HCT116 (cell line): ENCODE results near the gene CIT. TPM values are rescaled to one million over a fixed set of nuclear protein-coding genes. Genes with fewer than 3 reads are reported as not detected.

Experiments used
- ATAC-seq: fragments of 200-7000 bp; cut with Tn5 transposase; 2 replicates; pipeline ENCODE4 v1.9.1; 2020; ENCODE audit warnings: mild to moderate bottlenecking, moderate library complexity
- BruUV-seq: library from RNA; stranded (reverse); fragments of 400-500 nt; replicated peaks from 2 replicates; lab custom pipeline; 2021; lab: Mats Ljungman, UMichigan
- CTCF ChIA-PET: fragments of 300-600 bp; sonication (Branson Sonifier 250); formaldehyde crosslinking; loops from one replicate; lab custom pipeline; 2021; ENCODE audit warnings: antibody characterized with exemption; lab: Charles Lee
- POLR2A ChIA-PET: fragments of 300-600, 350-600 bp; sonication (Branson Sonifier 250); formaldehyde crosslinking; loops from one replicate; lab custom pipeline; 2021; ENCODE audit warnings: antibody characterized with exemption; lab: Charles Lee
- RAD21 ChIA-PET, 2 experiments: fragments of 300-600 bp; sonication (Branson Sonifier 250); formaldehyde crosslinking; loops; one replicate each; lab custom pipeline; 2023; ENCODE audit warnings: low total read pairs in 2 of 2; ENCODE audit not compliant: uncharacterized antibody in 2 of 2, unreplicated experiment in 2 of 2, low non-redundant PET in 1 of 2; lab: Charles Lee
- DNase-seq: peaks from one replicate; pipeline ENCODE4 v3.0.0-alpha.2; 2010; ENCODE audit warnings: low read depth, low spot score
- H2AFZ ChIP-seq: fragments of 200-600 bp; shearing (Covaris generic), sonication (generic); 2 replicates; pipeline ENCODE4 v1.6.1; 2017; ENCODE audit warnings: low read depth, mixed run types, mixed read lengths, antibody characterized with exemption, low read length; ENCODE audit not compliant: poor library complexity, severe bottlenecking
- H3K27ac ChIP-seq: 2 replicates; pipeline ENCODE4 v1.5.1; 2012; ENCODE audit warnings: low read depth, low read length
- H3K27me3 ChIP-seq: fragments of 200-600 bp; sonication (generic); 2 replicates; pipeline ENCODE4 v1.6.1; 2016; ENCODE audit warnings: mixed run types, low read length, mixed read lengths; ENCODE audit not compliant: insufficient read depth
- H3K36me3 ChIP-seq, 2 experiments: fragments of 200-500 bp in 1 of 2; fragments of 200-600 bp in 1 of 2; sonication (Bioruptor generic) in 1 of 2; sonication (generic) in 1 of 2; 2 replicates each; pipeline versions ENCODE4 v1.5.1 to v1.6.1; 2014 to 2016; ENCODE audit warnings: low read length in 2 of 2, inconsistent platforms in 1 of 2, mixed read lengths in 1 of 2, mixed run types in 1 of 2; ENCODE audit not compliant: insufficient read depth in 2 of 2, control insufficient read depth in 1 of 2
- H3K4me1 ChIP-seq, 2 experiments: fragments of 200-600 bp in 1 of 2; sonication (generic) in 1 of 2; 2 replicates each; pipeline versions ENCODE4 v1.5.1 to v1.6.1; 2012 to 2017; ENCODE audit warnings: low read length in 2 of 2, inconsistent platforms in 1 of 2, mild to moderate bottlenecking in 1 of 2, mixed read lengths in 1 of 2, mixed run types in 1 of 2, moderate library complexity in 1 of 2; ENCODE audit not compliant: insufficient read depth in 2 of 2, control insufficient read depth in 1 of 2
- H3K4me2 ChIP-seq: fragments of 200-600 bp; sonication (generic); 2 replicates; pipeline ENCODE4 v1.6.1; 2017; ENCODE audit warnings: mixed run types, low read length, mixed read lengths
- H3K4me3 ChIP-seq, 2 experiments: fragments of 200-600 bp in 1 of 2; sonication (generic) in 1 of 2; replicated peaks in 1 of 2; 2 replicates each; pipeline ENCODE4 v1.5.1; 2011 to 2016; ENCODE audit warnings: low read length in 2 of 2, control low read depth in 1 of 2, low read depth in 1 of 2, mild to moderate bottlenecking in 1 of 2, mixed read lengths in 1 of 2, mixed run types in 1 of 2
- H3K79me2 ChIP-seq: fragments of 200-600 bp; sonication (generic); 2 replicates; pipeline ENCODE4 v1.6.1; 2017; ENCODE audit warnings: mild to moderate bottlenecking, mixed run types, low read length, moderate library complexity, mixed read lengths; ENCODE audit not compliant: insufficient read depth
- H3K9ac ChIP-seq: fragments of 200-600 bp; sonication (generic); 2 replicates; pipeline ENCODE4 v1.6.1; 2016; ENCODE audit warnings: low read length, mixed read lengths
- H3K9me2 ChIP-seq: fragments of 200-600 bp; sonication (generic), shearing (Covaris generic); 2 replicates; pipeline ENCODE4 v1.6.1; 2017; ENCODE audit warnings: mixed run types, mild to moderate bottlenecking, moderate library complexity; ENCODE audit not compliant: insufficient read depth
- H3K9me3 ChIP-seq, 2 experiments: fragments of 200-500 bp in 1 of 2; fragments of 200-600 bp in 1 of 2; sonication (Bioruptor generic) in 1 of 2; sonication (generic) in 1 of 2; 2 replicates each; pipeline ENCODE4 v1.6.1; 2014 to 2017; ENCODE audit warnings: low read length in 2 of 2, mixed read lengths in 2 of 2, inconsistent platforms in 1 of 2, low read depth in 1 of 2, mild to moderate bottlenecking in 1 of 2, mixed run types in 1 of 2, moderate library complexity in 1 of 2; ENCODE audit not compliant: control insufficient read depth in 1 of 2, insufficient read depth in 1 of 2
- H4K20me1 ChIP-seq: fragments of 200-600 bp; sonication (generic), shearing (Covaris generic); 2 replicates; pipeline ENCODE4 v1.6.1; 2017; ENCODE audit warnings: mixed run types, mild to moderate bottlenecking, moderate library complexity; ENCODE audit not compliant: insufficient read depth
- ATF3 ChIP-seq: IDR thresholded peaks from 2 replicates; pipeline ENCODE4 v1.6.1; 2012
- CBX3 ChIP-seq: IDR thresholded peaks from 2 replicates; pipeline ENCODE4 v1.6.1; 2012; ENCODE audit warnings: low read depth
- CEBPB ChIP-seq: IDR thresholded peaks from 2 replicates; pipeline ENCODE4 v1.6.1; 2012; ENCODE audit warnings: low read depth
- EZH2 ChIP-seq: fragments of 200-600 bp; sonication (generic); IDR thresholded peaks from 2 replicates; pipeline ENCODE4 v1.6.1; 2017; ENCODE audit warnings: antibody characterized with exemption, mixed run types
- EZH2phosphoT487 ChIP-seq: fragments of 200-600 bp; IDR thresholded peaks from 2 replicates; pipeline ENCODE4 v1.6.1; 2018; ENCODE audit warnings: antibody characterized with exemption, borderline replicate concordance
- POLR2A ChIP-seq: IDR thresholded peaks from 2 replicates; pipeline ENCODE4 v1.7.0; 2011; ENCODE audit warnings: borderline replicate concordance; ENCODE audit not compliant: insufficient read depth, insufficient read length; ENCODE audit errors: extremely low read depth
- POLR2AphosphoS5 ChIP-seq: IDR thresholded peaks from 2 replicates; pipeline ENCODE4 v1.6.1; 2011; ENCODE audit warnings: mild to moderate bottlenecking, low read depth, low read length, moderate library complexity
- RAD21 ChIP-seq: IDR thresholded peaks from 2 replicates; pipeline ENCODE4 v1.6.1; 2012; ENCODE audit warnings: low read depth, mild to moderate bottlenecking
- SRF ChIP-seq: IDR thresholded peaks from 2 replicates; pipeline ENCODE4 v1.6.1; 2012; ENCODE audit warnings: low read depth
- TCF7L2 ChIP-seq: IDR thresholded peaks from 2 replicates; pipeline ENCODE4 v1.7.0; 2011; ENCODE audit warnings: borderline replicate concordance, inconsistent platforms; ENCODE audit not compliant: insufficient read depth, insufficient read length; ENCODE audit errors: extremely low read depth
- YY1 ChIP-seq: IDR thresholded peaks from 2 replicates; pipeline ENCODE4 v1.6.1; 2011; ENCODE audit warnings: low read length, low read depth, moderate library complexity, mild to moderate bottlenecking; ENCODE audit not compliant: insufficient replicate concordance; ENCODE audit errors: extremely low read depth
- ZFX ChIP-seq: fragments of 450-650 bp; IDR thresholded peaks from 2 replicates; pipeline ENCODE4 v1.6.1; 2017
- intact Hi-C: fragments of 100-400 bp; cut with micrococcal nuclease; formaldehyde crosslinking; loops from 2 replicates; pipeline ENCODE4 v1.10.0; 2022
- total RNA-seq: library from RNA; stranded (reverse); gene quantifications from one replicate; pipeline ENCODE4 v1.2.1, GENCODE V29; 2021; ENCODE audit not compliant: unreplicated experiment
- TF ChIP-seq, protein P1 (sequence below), 3 experiments: fragments of 200-600 bp in 1 of 3; sonication (generic) in 1 of 3; IDR thresholded peaks in 2 of 3; conservative IDR thresholded peaks in 1 of 3; 2 replicates each; pipeline ENCODE4 v1.5.1; 2012 to 2017; ENCODE audit warnings: low read depth in 2 of 3, low read length in 2 of 3, antibody characterized with exemption in 1 of 3, borderline replicate concordance in 1 of 3, control low read depth in 1 of 3, mild to moderate bottlenecking in 1 of 3, mixed read lengths in 1 of 3, mixed run types in 1 of 3, moderate library complexity in 1 of 3; ENCODE audit not compliant: insufficient read depth in 1 of 3

CIT gene
- total RNA-seq, 1 experiment from 2014 or later, result 54.2 TPM

DNA sequence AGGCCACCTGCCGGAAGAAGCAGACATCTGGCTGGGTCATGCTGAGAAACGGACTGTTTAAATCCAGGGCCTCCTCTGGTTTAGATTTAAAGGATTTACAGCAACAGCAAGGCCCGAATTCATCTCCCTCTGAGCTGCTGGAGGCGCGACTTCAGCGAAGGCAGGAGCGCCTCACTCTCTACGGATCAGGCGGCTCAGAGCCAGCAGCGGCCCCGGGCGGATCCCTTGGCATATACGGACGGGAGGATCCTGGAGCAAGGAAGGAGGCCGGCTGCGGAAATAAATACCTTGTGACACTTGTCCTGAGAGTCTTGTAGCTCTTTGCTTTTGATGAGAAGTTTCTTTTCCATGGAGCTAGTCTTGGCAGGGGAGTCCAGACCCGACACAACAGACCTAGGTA is 92.4 kb downstream of the CIT start:
- intact Hi-C loops, result loop anchor here (5.0 kb wide), 1 partner anchor 87 kb away; no protein-coding TSS in a partner anchor
- Histone ChIP-seq H3K4me2 (no peak overlapping the region), H2AFZ (no peak overlapping the region), H4K20me1 (0 out of 2 replicates have a peak, but pooled peaks cover 4% of the 10 kb centered on the region), H3K9me2 (no peaks in the 10 kb centered on the region), H3K4me3 (no peak overlapping the region), H3K27ac (no peak overlapping the region), H3K79me2 (peaks cover 13% of the 10 kb centered on the region; the same call in 1 of the 2 replicates)
- CTCF ChIA-PET, result no interaction called here
- ATAC-seq (no peak), DNase-seq (no peak)
- BruUV-seq, result no TSS peak
- TF ChIP-seq YY1, result no peak
- no peak for TF ChIP-seq EZH2
- TF ChIP-seq SRF, result no peak
- TF ChIP-seq ATF3, result no peak
- TF ChIP-seq, protein P1, sequence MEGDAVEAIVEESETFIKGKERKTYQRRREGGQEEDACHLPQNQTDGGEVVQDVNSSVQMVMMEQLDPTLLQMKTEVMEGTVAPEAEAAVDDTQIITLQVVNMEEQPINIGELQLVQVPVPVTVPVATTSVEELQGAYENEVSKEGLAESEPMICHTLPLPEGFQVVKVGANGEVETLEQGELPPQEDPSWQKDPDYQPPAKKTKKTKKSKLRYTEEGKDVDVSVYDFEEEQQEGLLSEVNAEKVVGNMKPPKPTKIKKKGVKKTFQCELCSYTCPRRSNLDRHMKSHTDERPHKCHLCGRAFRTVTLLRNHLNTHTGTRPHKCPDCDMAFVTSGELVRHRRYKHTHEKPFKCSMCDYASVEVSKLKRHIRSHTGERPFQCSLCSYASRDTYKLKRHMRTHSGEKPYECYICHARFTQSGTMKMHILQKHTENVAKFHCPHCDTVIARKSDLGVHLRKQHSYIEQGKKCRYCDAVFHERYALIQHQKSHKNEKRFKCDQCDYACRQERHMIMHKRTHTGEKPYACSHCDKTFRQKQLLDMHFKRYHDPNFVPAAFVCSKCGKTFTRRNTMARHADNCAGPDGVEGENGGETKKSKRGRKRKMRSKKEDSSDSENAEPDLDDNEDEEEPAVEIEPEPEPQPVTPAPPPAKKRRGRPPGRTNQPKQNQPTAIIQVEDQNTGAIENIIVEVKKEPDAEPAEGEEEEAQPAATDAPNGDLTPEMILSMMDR (IDR thresholded peaks at IDR 0.05 in 2 of 3, conservative IDR thresholded peaks at IDR 0.05 in 1 of 3; ENCODE audit: borderline replicate concordance in 1 of 3, insufficient read depth in 1 of 3, low read depth in 2 of 3, low read length in 2 of 3), result no peak
- no peak for TF ChIP-seq CBX3
- no peak for TF ChIP-seq TCF7L2
- TF ChIP-seq ZFX, result no peak
- no peak for TF ChIP-seq RAD21
- TF ChIP-seq EZH2phosphoT487, result no peak
- no peak for TF ChIP-seq POLR2A
- no peak for TF ChIP-seq POLR2AphosphoS5
- no peak for TF ChIP-seq CEBPB
- TF ChIP-seq, all 23 proteins: peak for 0
- RAD21 ChIA-PET, result no interaction called here
- no peak overlapping the region for H3K9ac ChIP-seq
- H3K4me1 ChIP-seq, result peaks cover 6% of the 10 kb centered on the region in 2 experiments; a peak in 3 of 4 replicates
- no peaks in the 10 kb centered on the region for H3K27me3 ChIP-seq
- H3K36me3 ChIP-seq, result peaks cover 9 to 13% of the 10 kb centered on the region in 2 experiments
- H3K9me3 ChIP-seq, result no peaks in the 10 kb centered on the region
- POLR2A ChIA-PET, result no interaction called here
